Left lobe of liver (tissue), 2 donors: ENCODE measurements around the gene PLA2G1B. TPM values are rescaled to one million over a fixed set of nuclear protein-coding genes. Genes with fewer than 3 reads are reported as not detected.

Experiments
- ATAC-seq: fragments of 200-7000 bp; cut with Tn5 transposase; one replicate; pipeline ENCODE4 v1.9.1; 2020; ENCODE audit warnings: mild to moderate bottlenecking, moderate library complexity
- DNase-seq: peaks from one replicate; pipeline ENCODE4 v3.0.0-alpha.2; 2020; ENCODE audit warnings: low spot score
- total RNA-seq: library from RNA; stranded (reverse); gene quantifications from one replicate; pipeline ENCODE4 v1.2.1, GENCODE V29; 2021
- donor health status: DM: no; HTN: no; CAD: no; lungs with moderate emphysema.
- donor health status: DM: no; HTN: yes; CAD: no.

Gene PLA2G1B
- total RNA-seq, 1 donor from 2014 or later: 3.0 TPM

- DNase-seq (no peak), ATAC-seq (peak; percentile 32)
These were observed 3.8 kb upstream of the PLA2G1B start for GRCh38 chr12:120331390-120331789.

DNA sequence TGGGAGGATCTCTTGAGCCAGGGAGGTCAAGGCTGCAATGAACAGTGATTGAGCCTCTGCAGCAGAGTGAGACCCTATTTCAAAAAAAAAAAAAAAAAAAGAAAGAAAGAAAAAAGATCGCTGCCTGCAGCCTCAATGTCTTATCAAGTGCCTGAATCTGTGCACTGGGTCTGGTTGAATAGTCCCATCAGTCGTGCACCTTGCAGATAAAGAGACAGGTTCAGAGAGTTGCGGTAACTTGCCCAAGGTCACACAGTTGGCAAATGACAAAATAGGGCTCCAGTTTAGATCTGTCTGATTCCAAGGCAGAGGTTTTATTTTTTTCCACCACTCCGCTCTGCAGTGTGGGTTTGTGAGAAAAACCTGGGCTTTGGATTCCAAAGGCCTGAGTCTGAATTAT, 649 bp upstream of the PLA2G1B start:
- DNase-seq (no peak), ATAC-seq (no peak)

DNA sequence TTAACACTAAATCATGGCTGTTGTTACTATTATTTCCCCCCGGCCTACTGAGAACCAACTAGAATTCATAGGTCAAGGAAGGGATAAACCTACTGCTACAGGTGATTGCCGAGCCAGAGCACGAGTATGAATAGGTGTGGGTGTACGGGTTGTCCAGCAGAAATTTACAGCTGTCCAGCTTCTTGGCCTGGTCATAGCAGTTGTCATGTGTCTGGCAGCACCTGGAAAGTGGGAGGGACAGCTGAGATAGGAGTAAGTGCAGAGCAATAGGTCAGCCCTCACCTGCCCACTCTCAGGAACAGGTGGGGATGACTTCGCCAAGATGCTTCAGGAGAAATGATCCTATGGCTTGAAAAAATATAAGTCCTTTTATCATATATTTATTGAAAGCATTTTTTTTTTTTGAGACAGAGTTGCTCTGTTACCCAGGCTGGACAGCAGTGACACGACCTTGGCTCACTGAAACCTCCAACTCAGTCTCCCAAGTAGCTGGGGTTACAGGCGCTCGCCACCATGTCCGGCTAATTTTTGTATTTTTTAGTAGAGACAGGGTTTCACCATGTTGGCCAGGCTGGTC, 2.6 kb downstream of the PLA2G1B start:
- DNase-seq (peak; percentile 80), ATAC-seq (peak; percentile 77)

GRCh38 chr12:120323772-120324171, 3.8 kb downstream of the PLA2G1B start:
- DNase-seq (no peak), ATAC-seq (no peak)

- peak; percentile 19 for ATAC-seq
- no peak for DNase-seq
These were observed 6.0 kb downstream of the PLA2G1B start for GRCh38 chr12:120321382-120322202.

- ATAC-seq (peak; percentile 90), DNase-seq (peak; percentile 100)
These were observed 10.1 kb downstream of the PLA2G1B start for GRCh38 chr12:120317224-120318105.

DNA sequence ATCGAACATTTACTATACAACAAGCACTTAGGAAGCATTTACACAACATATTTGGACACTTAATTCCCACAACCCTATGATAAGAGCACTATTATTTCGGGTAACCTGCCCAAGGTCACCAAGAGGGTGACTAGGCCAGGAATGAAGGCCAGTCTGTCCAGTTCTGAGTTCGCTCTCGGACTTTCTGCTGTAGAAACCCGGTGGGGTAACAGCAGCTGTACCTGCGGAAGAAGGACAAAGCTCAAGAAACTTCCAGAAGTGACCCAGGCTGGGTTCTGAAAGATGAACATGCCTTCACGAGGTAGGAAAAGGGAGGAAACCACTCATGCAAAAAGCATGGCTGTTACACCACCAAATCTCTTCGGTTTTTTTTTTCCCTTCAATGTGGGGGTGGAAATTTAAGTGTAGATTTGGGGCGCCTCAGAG, 10.8 kb downstream of the PLA2G1B start:
- peak; percentile 62 for DNase-seq
- peak; percentile 48 for ATAC-seq

GRCh38 chr12:120314220-120314619, 13.4 kb downstream of the PLA2G1B start:
- DNase-seq (no peak), ATAC-seq (no peak)

- peak; percentile 89 for DNase-seq
- ATAC-seq: peak; percentile 98
These were observed 25.4 kb downstream of the PLA2G1B start, which contains the start of gene SIRT4 for GRCh38 chr12:120301962-120302815. Gene SIRT4, plus strand, starts transcription at chr12:120302321. Its CDS starts 1,241 bp downstream, at chr12:120303562.

- DNase-seq (peak; percentile 81), ATAC-seq (peak; percentile 57)
These were observed 34.7 kb downstream of the PLA2G1B start, which contains the start of gene RNU4-1 for GRCh38 chr12:120292661-120293531. Gene RNU4-1, minus strand, starts transcription at chr12:120293237.

GRCh38 chr12:120292411-120292660, 35.2 kb downstream of the PLA2G1B start:
- DNase-seq (no peak), ATAC-seq (peak; percentile 3)

DNA sequence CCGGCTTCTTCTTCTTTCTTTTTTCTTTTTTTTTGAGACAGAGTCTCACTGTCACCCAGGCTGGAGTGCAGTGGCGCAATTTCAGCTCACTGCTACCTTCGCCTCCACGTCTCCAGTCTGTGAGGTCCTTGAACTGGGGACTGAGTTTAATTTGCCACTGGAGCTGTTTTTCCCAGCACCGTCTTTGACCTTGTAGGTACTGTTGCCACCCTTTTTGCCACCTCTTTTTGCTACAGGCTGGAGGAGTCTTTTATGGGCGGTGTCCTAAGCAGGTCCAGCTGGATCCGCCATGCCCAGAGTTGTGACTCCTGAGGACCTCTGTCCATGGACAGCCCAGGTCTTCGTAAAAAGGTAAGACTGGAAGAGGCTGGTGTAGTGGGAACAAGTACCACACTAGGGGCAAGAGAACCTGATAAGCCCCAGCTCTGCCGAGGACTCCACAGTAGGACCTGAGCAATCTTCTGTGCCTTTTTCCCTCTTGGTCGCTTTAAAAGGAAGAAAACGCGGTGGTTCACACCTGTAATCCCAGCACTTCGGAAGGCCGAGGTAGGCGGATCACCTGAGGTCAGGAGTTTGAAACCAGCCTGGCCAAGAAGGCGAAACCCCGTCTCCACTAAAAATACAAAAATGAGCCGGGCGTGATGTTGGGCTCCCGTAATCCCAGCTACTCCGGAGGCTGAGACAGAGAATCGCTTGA, 36.8 kb downstream of the PLA2G1B start:
- DNase-seq: peak; percentile 57

DNA sequence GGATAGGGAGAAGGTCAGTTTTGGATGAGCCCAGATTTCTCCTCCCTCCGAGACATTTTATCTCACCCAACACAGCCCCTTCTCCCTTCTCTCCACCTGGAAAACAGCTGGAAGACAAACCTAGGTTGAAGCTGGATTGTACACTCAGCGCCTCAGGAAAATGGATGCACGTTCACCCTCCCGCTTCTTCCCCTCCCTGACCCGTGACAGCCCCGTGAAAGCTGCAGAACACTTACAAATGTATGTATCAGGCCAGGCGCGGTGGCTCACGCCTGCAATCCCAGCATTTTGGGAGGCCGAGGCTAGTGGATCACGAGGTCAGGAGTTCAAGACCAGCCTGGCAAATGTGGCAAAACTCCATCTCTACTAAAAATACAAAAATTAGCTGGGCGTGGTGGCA, 40.1 kb downstream of the PLA2G1B start:
- ATAC-seq (no peak), DNase-seq (no peak)

More for the DNA sequence above, 36.8 kb downstream of the PLA2G1B start:
- ATAC-seq: peak; percentile 11

GRCh38 chr12:120286768-120287490, 40.6 kb downstream of the PLA2G1B start:
- no peak for ATAC-seq

GRCh38 chr12:120284381-120284780, 43.2 kb downstream of the PLA2G1B start:
- ATAC-seq (no peak), DNase-seq (no peak)

More at GRCh38 chr12:120286768-120287490, 40.6 kb downstream of the PLA2G1B start:
- no peak for DNase-seq

DNA sequence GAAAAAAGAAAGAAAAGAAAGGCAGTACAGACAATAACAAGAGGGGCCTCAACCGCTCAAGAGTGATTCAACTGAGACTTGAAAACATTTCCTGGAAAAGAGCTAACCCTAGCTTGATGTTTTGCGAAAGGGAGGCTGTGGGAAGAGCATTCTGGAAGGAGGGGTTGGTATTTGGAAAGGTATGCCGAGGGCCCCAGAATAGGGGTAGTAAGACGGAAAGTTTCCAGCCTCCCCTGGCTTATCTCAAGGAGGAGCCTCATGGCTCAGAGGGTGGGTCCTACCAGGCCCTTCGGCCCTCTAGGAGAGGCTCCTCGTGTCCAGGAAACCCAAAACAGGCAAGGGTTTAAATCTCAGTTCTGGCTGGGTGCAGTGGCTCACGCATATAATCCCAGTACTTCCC, 44.3 kb downstream of the PLA2G1B start:
- DNase-seq: no peak
- ATAC-seq: no peak

- ATAC-seq: no peak
- DNase-seq: no peak
These were observed 49.2 kb downstream of the PLA2G1B start for GRCh38 chr12:120278137-120279069.
